ENCODE measurements around the gene SCO2.
"Not testable (repeated sequence)": the region's sequence is repeated elsewhere in the genome, so short reads cannot be mapped to it uniquely, and the experiment has no call there.

Gene SCO2

DNA sequence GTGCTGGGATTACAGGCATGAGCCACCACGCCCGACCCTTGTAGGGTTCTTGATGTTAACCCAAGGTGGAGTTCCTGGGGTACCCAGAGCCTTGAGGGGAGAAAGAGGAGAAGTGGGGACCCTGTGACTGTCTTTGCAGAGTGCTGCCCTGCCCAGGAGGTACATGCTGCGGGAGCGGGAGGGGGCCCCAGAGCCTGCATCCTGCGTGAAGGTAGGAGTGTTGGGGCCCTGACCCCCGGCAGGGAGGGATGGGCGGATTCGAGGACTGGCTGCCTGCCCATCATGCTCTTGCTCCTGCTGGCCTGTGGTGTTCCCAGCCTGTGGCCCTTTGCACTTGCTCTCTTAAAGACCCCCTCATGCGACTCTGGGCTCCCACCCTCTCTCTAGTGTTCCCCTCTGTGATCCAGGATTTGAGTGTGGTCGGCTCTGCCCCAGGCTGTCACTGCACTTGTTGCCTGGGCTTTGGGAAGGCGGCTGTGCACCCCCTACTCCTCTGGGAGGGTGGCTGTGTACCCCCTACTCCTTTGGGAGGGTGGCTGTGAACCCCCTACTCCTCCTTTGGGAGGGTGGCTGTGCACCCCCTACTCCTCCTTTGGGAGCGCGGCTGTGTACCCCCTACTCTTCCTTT, 4.5 kb downstream of the SCO2 start:
- DNase-seq (ENCODE audit: low read depth in 3 of 3) = no peak

GRCh38 chr22:50520184-50520583, 5.2 kb downstream of the SCO2 start:
- DNase-seq (ENCODE audit: low read depth in 3 of 3) = not testable (repeated sequence)

- DNase-seq (ENCODE audit: low read depth in 3 of 3) = no peak
These were observed 6.2 kb downstream of the SCO2 start for GRCh38 chr22:50519151-50519550.

DNA sequence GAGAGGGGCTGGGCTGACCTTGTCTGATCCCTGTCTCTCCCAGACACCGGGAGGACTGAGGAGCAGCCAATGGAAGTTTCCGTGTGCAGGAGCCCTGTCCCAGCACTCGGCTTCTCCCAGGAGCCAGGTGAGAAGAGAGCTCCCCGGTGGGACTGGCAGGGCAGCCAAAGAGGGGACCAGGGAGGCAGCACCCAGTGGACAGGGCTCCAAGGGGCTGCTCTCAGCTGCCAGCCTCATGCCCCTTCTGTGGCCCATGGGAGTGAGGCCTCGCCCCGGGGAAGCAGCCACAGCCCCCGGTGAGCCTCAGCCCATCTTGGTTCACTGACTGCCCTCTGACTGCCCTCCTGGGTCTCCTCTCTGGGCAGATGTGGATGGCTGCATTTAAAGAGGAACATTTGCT, 6.8 kb downstream of the SCO2 start:
- no peak for DNase-seq (ENCODE audit: low read depth in 3 of 3)

DNA sequence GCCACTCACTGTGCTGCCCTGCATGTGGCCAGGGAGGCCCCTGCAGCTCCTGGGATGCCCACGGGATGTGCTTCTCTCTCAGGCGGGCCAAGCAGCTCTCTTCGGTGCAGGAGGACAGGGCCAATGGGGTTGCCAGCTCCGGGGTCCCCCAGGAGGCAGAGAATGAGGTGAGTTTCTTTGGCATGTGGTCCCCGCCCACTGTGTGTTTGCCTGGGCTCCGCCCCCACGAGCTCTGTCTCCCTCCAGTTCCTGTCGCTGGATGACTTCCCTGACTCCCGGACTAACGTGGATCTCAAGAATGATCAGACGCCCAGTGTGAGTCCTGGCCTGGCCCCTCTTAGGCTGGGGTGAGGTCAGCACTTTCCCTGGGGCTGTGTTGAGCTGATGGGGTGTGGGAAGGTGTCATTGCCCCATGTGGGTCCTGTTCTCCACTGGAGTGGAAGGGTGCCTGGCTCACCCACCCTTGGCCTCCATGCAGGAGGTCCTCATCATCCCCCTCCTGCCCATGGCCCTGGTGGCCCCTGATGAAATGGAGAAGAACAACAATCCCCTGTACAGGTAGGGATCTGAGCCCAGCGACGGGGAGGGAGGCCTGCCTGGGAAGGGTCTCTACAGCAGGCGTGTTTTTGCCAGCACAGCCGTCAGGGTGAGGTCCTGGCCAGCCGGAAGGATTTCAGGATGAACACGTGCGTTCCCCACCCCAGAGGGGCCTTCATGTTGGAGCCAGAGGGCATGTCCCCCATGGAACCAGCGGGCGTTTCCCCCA, 7.7 kb downstream of the SCO2 start:
- DNase-seq (ENCODE audit: low read depth in 3 of 3) = no peak

DNA sequence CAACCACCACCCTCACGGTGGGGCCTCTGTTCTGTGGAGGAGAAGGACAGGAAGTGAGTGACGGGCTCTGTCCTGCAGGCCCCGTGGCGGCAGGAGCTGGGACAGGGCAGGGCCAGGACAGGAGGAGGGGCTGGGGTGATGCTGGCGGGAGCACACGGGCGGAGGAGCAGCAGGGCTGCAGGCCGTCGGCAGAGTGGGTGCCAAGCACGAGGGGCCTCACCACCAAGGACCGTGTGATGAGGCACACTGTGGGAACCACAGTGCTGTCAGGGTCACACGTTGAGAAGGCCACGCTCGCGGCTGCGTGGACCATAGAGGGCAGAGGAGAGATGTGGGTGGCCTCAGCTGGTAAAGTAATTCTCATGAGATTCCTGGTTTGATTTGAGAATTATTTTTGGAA, 8.5 kb downstream of the SCO2 start:
- DNase-seq (ENCODE audit: low read depth in 3 of 3) = no peak

GRCh38 chr22:50516068-50516467, 9.3 kb downstream of the SCO2 start:
- no peak for DNase-seq (ENCODE audit: low read depth in 3 of 3)

- DNase-seq (ENCODE audit: low read depth in 3 of 3) = no peak
These were observed 12.2 kb downstream of the SCO2 start for GRCh38 chr22:50513175-50513574.

GRCh38 chr22:50508897-50509296, 16.5 kb downstream of the SCO2 start:
- no peak for DNase-seq (ENCODE audit: low read depth in 3 of 3)

- peak; percentile 94 to 97 (median 96) for DNase-seq (ENCODE audit: low read depth in 3 of 3)
These were observed 17.2 kb downstream of the SCO2 start, which contains the start of gene NCAPH2 for GRCh38 chr22:50507991-50508884. TSS of gene NCAPH2 (plus strand) at chr22:50508224. CDS start at chr22:50508338, 114 bp downstream.

DNA sequence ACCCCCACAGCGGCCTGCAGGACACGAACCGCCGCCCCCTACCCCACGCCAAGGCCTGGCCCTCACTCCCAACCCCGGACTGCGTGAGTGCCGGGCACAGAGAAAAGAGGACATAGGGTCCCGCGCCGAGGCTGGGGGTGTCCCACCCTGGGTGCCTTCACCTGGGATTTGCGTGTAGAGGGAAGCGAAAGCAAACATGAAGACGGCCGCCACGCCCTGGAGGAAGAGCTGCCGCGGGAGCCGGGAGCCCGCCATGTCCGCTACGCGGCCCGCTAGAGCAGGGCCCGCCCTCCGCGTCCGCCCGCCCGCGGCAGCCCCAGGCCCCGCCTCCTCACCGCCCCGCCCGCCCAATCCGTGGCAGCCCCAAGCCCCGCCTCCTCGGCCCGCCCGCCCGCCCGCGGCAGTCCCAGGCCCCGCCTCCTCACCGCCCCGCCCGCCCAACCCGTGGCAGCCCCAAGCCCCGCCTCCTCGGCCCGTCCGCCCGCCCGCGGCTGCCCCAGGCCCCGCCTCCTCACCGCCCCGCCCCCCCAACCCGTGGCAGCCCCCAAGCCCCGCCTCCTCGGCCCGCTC, 17.9 kb downstream of the SCO2 start, which contains the start of gene LMF2:
Gene LMF2, minus strand, starts transcription at position 282 of the 570 bp plus-strand sequence. Its CDS starts 27 bp downstream, at position 255.
- peak; percentile 90 to 93 (median 93) for DNase-seq (ENCODE audit: low read depth in 3 of 3)

GRCh38 chr22:50506611-50507420, 18.6 kb downstream of the SCO2 start:
- no peak for DNase-seq (ENCODE audit: low read depth in 3 of 3)

- no peak for DNase-seq (ENCODE audit: low read depth in 3 of 3)
These were observed 19.4 kb downstream of the SCO2 start for GRCh38 chr22:50505776-50506610.

- no peak for DNase-seq (ENCODE audit: low read depth in 3 of 3)
These were observed 20.1 kb downstream of the SCO2 start for GRCh38 chr22:50505276-50505775.

- no peak for DNase-seq (ENCODE audit: low read depth in 3 of 3)
These were observed 20.8 kb downstream of the SCO2 start for GRCh38 chr22:50504369-50505211.

- no peak for DNase-seq (ENCODE audit: low read depth in 3 of 3)
These were observed 21.8 kb downstream of the SCO2 start for GRCh38 chr22:50503475-50504145.

GRCh38 chr22:50502628-50503474, 22.5 kb downstream of the SCO2 start:
- no peak for DNase-seq (ENCODE audit: low read depth in 3 of 3)
